ENCODE results near the gene ACACB. TPM values are rescaled to one million over a fixed set of nuclear protein-coding genes. Genes with fewer than 3 reads are reported as not detected.

ACACB gene
- total RNA-seq, 4 donors from 2014 or later = 69.5 to 132 (median 93.6) TPM

GRCh38 chr12:109232731-109233130 is 116.3 kb downstream of the ACACB start:
- 92 to 100% methylated on average over 1 to 6 of the region's 7 CpGs for WGBS, 2 donors (ENCODE audit: low coverage in 1 of 2)
- DNase-seq = no peak
- Histone ChIP-seq H3K36me3 (peaks cover 0 to 70% (median 32%) of the 10 kb centered on the region in 4 donors), H3K4me1 (no peaks in the 10 kb centered on the region), H3K27me3 (no peaks in the 10 kb centered on the region), H3K4me3 (no peak overlapping the region), H3K9me3 (no peaks in the 10 kb centered on the region), H3K27ac (no peak overlapping the region)
- intact Hi-C loops (cut with DNase I; ENCODE audit: low total_unique reads) (no loop called here), in situ Hi-C loops (cut with MboI; ENCODE audit: low pct_ligation_motif_present in 1 of 4, low pct_unique_long_range_greater_than_20kb in 1 of 4, low sequenced_read_pairs in 3 of 4) (no loop called here)
- TF ChIP-seq POLR2A (IDR thresholded peaks at IDR 0.05) (no peak), EP300 (IDR thresholded peaks at IDR 0.05; ENCODE audit: low read depth) (no peak), POLR2AphosphoS5 (IDR thresholded peaks at IDR 0.05) (no peak), CTCF (IDR thresholded peaks at IDR 0.05) (no peak)

GRCh38 chr12:109234012-109234411 is 117.6 kb downstream of the ACACB start:
- Histone ChIP-seq H3K4me3 (no peak overlapping the region), H3K9me3 (no peaks in the 10 kb centered on the region), H3K36me3 (peaks cover 0 to 70% (median 35%) of the 10 kb centered on the region in 4 donors), H3K27ac (no peak overlapping the region), H3K27me3 (no peaks in the 10 kb centered on the region), H3K4me1 (no peaks in the 10 kb centered on the region)
- DNase-seq = no peak
- TF ChIP-seq POLR2AphosphoS5 (IDR thresholded peaks at IDR 0.05) (no peak), POLR2A (IDR thresholded peaks at IDR 0.05) (no peak), CTCF (IDR thresholded peaks at IDR 0.05) (no peak), EP300 (IDR thresholded peaks at IDR 0.05; ENCODE audit: low read depth) (no peak)
- in situ Hi-C loops (cut with MboI; ENCODE audit: low pct_ligation_motif_present in 1 of 4, low pct_unique_long_range_greater_than_20kb in 1 of 4, low sequenced_read_pairs in 3 of 4) = no loop called here
- intact Hi-C loops (cut with DNase I; ENCODE audit: low total_unique reads) = no loop called here
- WGBS, 2 donors (ENCODE audit: low coverage in 1 of 2) = 84% methylated on average over 12 of the region's 15 CpGs; no CpG with 5 or more reads in 1 of the 2 donors

GRCh38 chr12:109236257-109236656 is 119.9 kb downstream of the ACACB start:
- WGBS, 2 donors (ENCODE audit: low coverage in 1 of 2) = 72 to 79% methylated on average over 2 to 6 of the region's 6 CpGs
- intact Hi-C loops (cut with DNase I; ENCODE audit: low total_unique reads) (no loop called here), in situ Hi-C loops (cut with MboI; ENCODE audit: low pct_ligation_motif_present in 1 of 4, low pct_unique_long_range_greater_than_20kb in 1 of 4, low sequenced_read_pairs in 3 of 4) (no loop called here)
- H3K36me3 ChIP-seq = peaks cover 0 to 78% (median 35%) of the 10 kb centered on the region in 4 donors
- TF ChIP-seq POLR2A (IDR thresholded peaks at IDR 0.05) (no peak), CTCF (IDR thresholded peaks at IDR 0.05) (no peak), POLR2AphosphoS5 (IDR thresholded peaks at IDR 0.05) (no peak), EP300 (IDR thresholded peaks at IDR 0.05; ENCODE audit: low read depth) (no peak)
- no peak overlapping the region for H3K4me3 ChIP-seq
- no peaks in the 10 kb centered on the region for H3K4me1 ChIP-seq
- H3K9me3 ChIP-seq = no peaks in the 10 kb centered on the region
- H3K27me3 ChIP-seq = no peaks in the 10 kb centered on the region
- no peak overlapping the region for H3K27ac ChIP-seq
- DNase-seq = no peak

DNA sequence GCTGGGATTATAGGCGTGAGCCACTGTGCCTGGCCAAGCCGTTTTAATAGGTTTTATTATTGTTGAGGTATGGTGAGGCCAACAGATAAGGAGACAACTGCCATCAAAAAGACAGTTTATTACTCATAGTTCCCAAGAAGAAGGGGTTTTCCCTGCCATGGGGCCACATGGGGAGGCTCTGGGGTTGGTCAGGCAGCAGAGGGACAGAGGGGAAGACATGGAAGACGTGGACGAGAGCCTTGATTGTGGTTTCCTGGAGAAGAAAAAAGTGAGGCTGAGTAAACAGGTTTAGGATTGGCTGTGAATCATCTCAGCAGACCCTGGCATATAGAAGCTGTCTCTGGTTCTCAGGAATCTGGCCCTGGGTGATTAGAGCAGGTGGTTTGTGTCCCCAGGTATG is 122.8 kb downstream of the ACACB start:
- no peak overlapping the region for H3K4me3 ChIP-seq
- H3K27ac ChIP-seq = no peak overlapping the region
- peaks cover 0 to 80% (median 33%) of the 10 kb centered on the region in 4 donors for H3K36me3 ChIP-seq
- H3K9me3 ChIP-seq = no peaks in the 10 kb centered on the region
- WGBS, 2 donors (ENCODE audit: low coverage in 1 of 2) = 73 to 85% methylated on average over 3 to 4 of the region's 4 CpGs
- TF ChIP-seq POLR2AphosphoS5 (IDR thresholded peaks at IDR 0.05) (no peak), EP300 (IDR thresholded peaks at IDR 0.05; ENCODE audit: low read depth) (no peak), POLR2A (IDR thresholded peaks at IDR 0.05) (no peak), CTCF (IDR thresholded peaks at IDR 0.05) (no peak)
- no peaks in the 10 kb centered on the region for H3K4me1 ChIP-seq
- in situ Hi-C loops (cut with MboI; ENCODE audit: low pct_ligation_motif_present in 1 of 4, low pct_unique_long_range_greater_than_20kb in 1 of 4, low sequenced_read_pairs in 3 of 4) (no loop called here), intact Hi-C loops (cut with DNase I; ENCODE audit: low total_unique reads) (no loop called here)
- no peak for DNase-seq
- H3K27me3 ChIP-seq = no peaks in the 10 kb centered on the region
